ENCODE data around the gene SLC8A1.

The SLC8A1 gene

DNA sequence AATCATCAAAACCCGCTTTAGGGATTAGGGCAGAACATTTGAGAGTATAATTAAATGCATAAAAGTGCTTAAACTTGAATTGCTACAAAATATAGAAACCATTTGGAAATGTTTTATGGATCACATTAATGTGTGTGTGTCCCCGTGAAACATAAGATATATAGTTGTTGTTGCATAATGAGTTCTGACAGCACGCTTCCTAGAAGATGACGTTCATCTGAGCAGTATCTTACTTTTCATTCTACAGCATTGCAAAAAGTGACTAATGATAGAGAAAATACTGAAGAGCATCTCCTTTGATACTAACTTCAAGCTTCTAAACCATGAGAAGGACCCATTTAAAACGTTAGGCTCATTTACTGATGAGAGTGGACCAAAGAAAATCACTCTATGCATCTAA, 63.7 kb downstream of the SLC8A1 start:
- H3K27me3 ChIP-seq (replicated peaks; ENCODE audit: control insufficient read depth, insufficient read depth, low read length), result no peaks in the 10 kb centered on the region
- TF ChIP-seq, protein P1, sequence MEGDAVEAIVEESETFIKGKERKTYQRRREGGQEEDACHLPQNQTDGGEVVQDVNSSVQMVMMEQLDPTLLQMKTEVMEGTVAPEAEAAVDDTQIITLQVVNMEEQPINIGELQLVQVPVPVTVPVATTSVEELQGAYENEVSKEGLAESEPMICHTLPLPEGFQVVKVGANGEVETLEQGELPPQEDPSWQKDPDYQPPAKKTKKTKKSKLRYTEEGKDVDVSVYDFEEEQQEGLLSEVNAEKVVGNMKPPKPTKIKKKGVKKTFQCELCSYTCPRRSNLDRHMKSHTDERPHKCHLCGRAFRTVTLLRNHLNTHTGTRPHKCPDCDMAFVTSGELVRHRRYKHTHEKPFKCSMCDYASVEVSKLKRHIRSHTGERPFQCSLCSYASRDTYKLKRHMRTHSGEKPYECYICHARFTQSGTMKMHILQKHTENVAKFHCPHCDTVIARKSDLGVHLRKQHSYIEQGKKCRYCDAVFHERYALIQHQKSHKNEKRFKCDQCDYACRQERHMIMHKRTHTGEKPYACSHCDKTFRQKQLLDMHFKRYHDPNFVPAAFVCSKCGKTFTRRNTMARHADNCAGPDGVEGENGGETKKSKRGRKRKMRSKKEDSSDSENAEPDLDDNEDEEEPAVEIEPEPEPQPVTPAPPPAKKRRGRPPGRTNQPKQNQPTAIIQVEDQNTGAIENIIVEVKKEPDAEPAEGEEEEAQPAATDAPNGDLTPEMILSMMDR (IDR thresholded peaks at IDR 0.05; ENCODE audit: insufficient read depth, low read length, poor library complexity, severe bottlenecking), result no peak
- no peak overlapping the region for H3K4me3 ChIP-seq (replicated peaks; ENCODE audit: low read depth, low read length)
- DNase-seq (ENCODE audit: extremely low read depth, insufficient read length), result no peak
- no peaks in the 10 kb centered on the region for H3K36me3 ChIP-seq (ENCODE audit: control insufficient read depth, insufficient read depth, low read length)

DNA sequence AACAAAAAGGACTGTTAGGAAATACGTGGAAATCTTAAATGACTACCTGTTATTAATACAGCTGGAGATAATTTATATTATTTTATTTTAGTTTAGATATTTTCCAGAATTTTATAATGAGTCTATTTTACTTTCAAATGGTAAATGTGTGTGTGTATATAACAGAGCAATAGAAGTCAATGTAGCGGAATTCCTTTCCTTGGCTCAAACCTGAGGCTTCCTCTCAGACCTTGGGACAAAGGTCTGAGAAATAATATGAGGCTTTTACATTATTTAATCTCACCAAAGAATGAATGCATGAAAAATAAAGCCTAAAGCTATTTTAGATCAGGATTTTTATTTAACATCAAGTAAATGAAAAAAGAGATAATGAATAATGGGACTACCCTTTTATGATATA, 65.7 kb downstream of the SLC8A1 start:
- TF ChIP-seq, protein P1 (IDR thresholded peaks at IDR 0.05; ENCODE audit: insufficient read depth, low read length, poor library complexity, severe bottlenecking), result no peak
- Histone ChIP-seq H3K36me3 (ENCODE audit: control insufficient read depth, insufficient read depth, low read length) (no peaks in the 10 kb centered on the region), H3K4me3 (replicated peaks; ENCODE audit: low read depth, low read length) (no peak overlapping the region), H3K27me3 (replicated peaks; ENCODE audit: control insufficient read depth, insufficient read depth, low read length) (no peaks in the 10 kb centered on the region)
- no peak for DNase-seq (ENCODE audit: extremely low read depth, insufficient read length)

DNA sequence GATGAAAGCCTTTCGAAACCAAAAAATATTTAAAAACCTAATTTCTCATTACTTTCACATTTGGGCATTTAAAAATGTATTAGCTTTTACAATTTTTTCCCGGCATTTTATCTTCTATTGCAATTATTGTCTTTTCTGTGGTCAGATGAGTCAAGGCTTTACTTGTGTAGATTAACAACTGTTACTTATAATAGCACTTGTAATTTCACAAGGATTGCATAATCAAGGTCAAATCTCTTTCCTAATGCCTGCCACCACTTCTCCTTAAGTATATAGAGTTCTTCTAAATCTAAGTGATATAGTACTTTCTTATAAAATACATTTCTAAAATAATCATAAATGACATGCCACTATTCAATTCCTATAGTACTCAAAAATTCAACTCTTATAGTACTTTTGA, 67.2 kb downstream of the SLC8A1 start:
- no peaks in the 10 kb centered on the region for H3K27me3 ChIP-seq (replicated peaks; ENCODE audit: control insufficient read depth, insufficient read depth, low read length)
- no peak overlapping the region for H3K4me3 ChIP-seq (replicated peaks; ENCODE audit: low read depth, low read length)
- TF ChIP-seq, protein P1 (IDR thresholded peaks at IDR 0.05; ENCODE audit: insufficient read depth, low read length, poor library complexity, severe bottlenecking), result no peak
- no peak for DNase-seq (ENCODE audit: extremely low read depth, insufficient read length)
- no peaks in the 10 kb centered on the region for H3K36me3 ChIP-seq (ENCODE audit: control insufficient read depth, insufficient read depth, low read length)

DNA sequence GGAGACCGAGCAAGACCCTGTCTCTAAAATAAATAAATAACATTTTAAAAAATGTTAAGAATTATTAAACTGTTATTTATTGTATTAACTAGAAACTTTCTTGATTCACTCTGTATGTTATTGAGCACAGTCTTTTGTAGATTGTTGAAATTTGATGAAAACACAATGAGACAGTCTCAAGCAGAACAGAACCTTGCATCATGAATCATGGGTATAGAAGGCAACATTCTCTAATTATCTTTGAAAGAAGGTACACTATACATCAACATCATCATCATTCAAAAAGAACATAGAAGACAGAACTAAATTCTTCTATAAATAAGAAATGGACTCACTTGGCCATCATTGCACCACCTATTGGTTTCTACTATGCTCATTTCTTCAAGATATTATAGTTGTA, 67.7 kb downstream of the SLC8A1 start:
- Histone ChIP-seq H3K27me3 (replicated peaks; ENCODE audit: control insufficient read depth, insufficient read depth, low read length) (no peaks in the 10 kb centered on the region), H3K36me3 (ENCODE audit: control insufficient read depth, insufficient read depth, low read length) (no peaks in the 10 kb centered on the region), H3K4me3 (replicated peaks; ENCODE audit: low read depth, low read length) (no peak overlapping the region)
- TF ChIP-seq, protein P1 (IDR thresholded peaks at IDR 0.05; ENCODE audit: insufficient read depth, low read length, poor library complexity, severe bottlenecking), result no peak
- DNase-seq (ENCODE audit: extremely low read depth, insufficient read length), result no peak

DNA sequence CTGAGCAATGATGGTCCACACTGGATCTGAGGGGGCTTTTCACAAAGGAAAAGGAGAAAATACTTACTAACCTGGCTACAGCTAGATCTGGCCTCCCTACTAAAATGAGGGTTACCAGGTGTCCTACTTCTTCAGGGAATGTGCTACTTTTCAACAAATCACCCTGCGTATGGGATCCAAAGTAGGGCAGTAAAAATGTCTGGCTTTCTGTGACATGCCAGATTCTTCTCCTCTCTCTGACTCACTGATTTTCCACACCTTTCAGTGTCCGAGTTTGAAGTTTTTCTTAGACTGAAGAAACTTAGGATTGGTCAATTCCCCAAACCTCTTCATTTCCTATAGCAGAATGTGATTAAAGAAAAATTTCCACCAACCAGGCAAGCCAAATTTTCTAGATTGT, 71.2 kb downstream of the SLC8A1 start:
- Histone ChIP-seq H3K27me3 (replicated peaks; ENCODE audit: control insufficient read depth, insufficient read depth, low read length) (no peaks in the 10 kb centered on the region), H3K36me3 (ENCODE audit: control insufficient read depth, insufficient read depth, low read length) (no peaks in the 10 kb centered on the region), H3K4me3 (replicated peaks; ENCODE audit: low read depth, low read length) (no peak overlapping the region)
- TF ChIP-seq, protein P1 (IDR thresholded peaks at IDR 0.05; ENCODE audit: insufficient read depth, low read length, poor library complexity, severe bottlenecking), result no peak
- no peak for DNase-seq (ENCODE audit: extremely low read depth, insufficient read length)

DNA sequence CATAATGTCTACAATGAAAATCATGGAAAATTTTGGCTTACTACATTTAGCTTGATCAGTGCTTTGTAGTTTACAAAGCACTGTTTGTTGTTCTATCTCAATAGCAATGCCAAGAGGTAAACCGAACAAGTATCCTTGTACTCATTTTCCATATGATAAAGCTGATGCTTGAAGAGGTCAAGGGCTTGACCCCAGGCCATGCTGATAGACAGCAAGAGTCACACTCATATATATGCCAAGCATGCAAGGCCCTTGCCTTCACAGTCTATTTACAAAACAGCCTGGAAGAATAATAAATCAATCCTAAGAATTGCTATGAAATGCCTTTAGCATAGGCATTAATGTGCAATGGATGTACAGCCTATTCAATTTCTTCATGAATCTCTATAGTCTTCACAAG, 71.8 kb downstream of the SLC8A1 start:
- H3K27me3 ChIP-seq (replicated peaks; ENCODE audit: control insufficient read depth, insufficient read depth, low read length), result no peaks in the 10 kb centered on the region
- TF ChIP-seq, protein P1 (IDR thresholded peaks at IDR 0.05; ENCODE audit: insufficient read depth, low read length, poor library complexity, severe bottlenecking), result no peak
- no peaks in the 10 kb centered on the region for H3K36me3 ChIP-seq (ENCODE audit: control insufficient read depth, insufficient read depth, low read length)
- H3K4me3 ChIP-seq (replicated peaks; ENCODE audit: low read depth, low read length), result no peak overlapping the region
- no peak for DNase-seq (ENCODE audit: extremely low read depth, insufficient read length)
